ENCODE measurements around the gene MBOAT1.
"Not testable (repeated sequence)": the region's sequence is repeated elsewhere in the genome, so short reads cannot be mapped to it uniquely, and the experiment has no call there.

Gene MBOAT1

DNA sequence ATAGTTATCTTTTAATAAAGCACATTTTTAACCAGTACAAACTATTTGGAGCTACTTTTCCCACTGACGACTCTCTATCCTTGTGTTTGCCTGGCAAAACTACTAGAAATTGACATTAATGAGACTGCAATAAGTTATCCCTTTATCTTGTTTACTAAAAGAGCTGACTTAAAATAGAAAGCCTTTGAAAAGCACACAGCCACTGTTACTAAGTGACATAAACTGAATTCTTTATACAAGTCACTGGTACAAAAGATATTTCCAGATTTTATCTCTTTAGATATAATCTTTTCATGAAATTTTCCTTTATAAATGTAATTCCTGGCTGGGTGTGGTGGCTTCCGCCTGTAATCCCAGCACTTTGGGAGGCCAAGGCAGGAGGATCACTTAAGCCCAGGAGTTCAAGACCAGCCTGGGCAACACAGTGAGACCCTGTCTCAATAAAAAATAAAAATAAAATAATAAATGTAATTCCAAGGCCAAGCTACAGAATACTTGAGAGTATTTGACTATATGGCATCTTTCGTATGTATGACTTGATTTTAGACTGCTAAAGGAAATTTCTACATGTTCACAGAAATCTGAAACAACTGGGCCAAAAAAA lies 9.5 kb downstream of the MBOAT1 start:
- DNase-seq (ENCODE audit: low read depth in 2 of 2) = no peak

DNA sequence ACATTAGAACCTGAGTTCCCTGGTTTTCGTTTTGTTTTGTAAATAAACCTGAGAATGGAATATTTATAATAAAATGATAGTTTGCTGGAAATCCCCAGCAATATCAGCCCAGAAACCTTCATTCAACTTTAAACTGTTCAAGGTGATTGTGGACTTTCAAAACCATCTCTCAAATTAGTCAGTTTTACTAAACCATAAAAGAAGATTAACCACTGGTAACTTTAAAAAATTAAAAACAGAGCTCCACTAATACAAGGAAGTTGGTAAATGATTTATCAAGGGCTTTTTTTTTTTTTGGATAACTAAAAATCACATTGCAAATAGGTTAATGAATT lies 10.0 kb downstream of the MBOAT1 start:
- DNase-seq (ENCODE audit: low read depth in 2 of 2) = no peak

DNA sequence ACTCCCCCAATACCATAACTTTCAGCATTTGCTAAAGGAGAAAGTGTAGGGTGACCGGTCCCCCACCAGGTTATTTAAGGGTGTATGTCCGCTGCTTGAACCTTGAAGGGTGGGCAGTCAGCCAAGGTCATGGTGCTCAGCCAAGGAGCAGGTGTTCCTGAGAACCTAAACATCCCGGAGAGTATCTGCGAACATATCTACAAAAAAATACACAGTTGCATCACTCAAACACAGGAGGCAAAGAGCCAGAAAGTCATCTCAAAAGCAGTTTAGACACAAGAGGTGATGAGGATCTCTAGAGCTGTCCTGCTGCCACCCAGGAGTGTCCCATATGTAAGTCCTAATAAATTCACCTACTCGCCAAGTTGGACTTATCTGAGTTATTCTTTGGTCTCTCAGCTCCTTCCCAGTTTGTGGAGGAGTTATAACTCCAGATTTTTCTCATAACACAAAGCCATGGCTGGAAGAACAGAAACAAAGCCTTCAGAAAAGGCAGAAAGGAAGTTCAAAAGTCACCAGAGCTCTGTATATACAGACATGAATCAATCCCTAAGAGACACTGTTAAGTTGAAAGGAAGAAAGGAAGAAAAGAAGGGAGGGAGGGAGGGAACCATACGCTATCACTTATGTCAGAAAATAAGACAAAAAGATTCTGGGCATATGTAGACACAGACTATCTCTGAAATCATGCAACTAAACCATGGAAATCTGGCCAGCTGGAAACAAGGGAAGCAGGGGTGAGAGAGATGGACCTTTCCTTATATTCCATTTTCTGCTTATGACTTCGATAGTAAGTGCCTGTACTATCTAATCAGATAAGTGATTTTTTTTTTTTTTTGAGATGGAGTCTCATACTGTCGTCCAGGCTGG lies 11.3 kb downstream of the MBOAT1 start:
- no peak for DNase-seq (ENCODE audit: low read depth in 2 of 2)

DNA sequence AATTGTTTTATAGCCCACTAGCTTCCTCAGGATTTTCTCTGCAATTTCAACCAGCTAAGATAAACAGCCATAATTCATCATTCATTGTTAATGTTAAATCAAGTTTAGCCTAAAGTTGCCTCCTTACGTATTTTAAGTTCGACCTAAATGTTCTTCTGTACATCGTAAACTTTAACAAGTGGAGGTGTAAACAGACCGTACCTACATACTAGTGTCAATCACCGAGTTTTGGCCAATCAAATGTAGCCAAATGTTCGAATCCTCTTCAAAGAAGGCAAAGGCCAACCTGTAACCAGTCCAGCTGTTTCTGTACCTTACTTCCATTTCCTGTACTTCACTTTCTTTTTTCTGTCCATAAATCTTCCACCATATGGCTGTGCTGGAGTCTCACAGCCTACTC lies 13.5 kb downstream of the MBOAT1 start:
- DNase-seq (ENCODE audit: low read depth in 2 of 2) = no peak

DNA sequence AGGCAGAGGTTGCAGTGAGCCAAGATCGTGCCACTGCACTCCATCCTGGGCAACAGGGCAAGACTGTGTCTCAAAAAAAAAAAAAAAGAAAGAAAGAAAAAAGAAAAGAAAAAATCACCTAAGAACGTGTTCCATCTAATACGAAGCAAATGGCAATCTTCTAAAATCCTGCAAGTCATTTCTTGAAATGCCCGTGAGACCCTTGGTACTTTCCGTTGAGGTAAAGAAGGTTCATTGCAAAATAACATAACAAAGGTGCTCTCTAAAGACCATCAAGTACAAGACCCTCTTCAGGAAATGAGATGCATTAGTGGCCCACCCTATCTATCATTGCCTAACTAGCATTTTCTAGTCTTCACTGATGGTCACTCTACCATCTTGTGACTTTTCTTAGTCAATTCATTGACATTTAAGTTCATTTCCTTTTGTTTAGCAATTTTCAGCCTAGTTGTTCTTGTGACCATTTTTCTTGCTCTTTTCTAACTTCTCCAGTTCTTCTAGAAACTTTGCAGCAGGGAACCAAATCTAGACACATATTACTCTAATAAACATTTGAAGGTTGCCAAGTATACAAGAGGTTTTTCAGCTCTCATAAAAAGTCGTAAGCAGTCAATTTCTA lies 14.0 kb downstream of the MBOAT1 start:
- DNase-seq (ENCODE audit: low read depth in 2 of 2) = no peak

DNA sequence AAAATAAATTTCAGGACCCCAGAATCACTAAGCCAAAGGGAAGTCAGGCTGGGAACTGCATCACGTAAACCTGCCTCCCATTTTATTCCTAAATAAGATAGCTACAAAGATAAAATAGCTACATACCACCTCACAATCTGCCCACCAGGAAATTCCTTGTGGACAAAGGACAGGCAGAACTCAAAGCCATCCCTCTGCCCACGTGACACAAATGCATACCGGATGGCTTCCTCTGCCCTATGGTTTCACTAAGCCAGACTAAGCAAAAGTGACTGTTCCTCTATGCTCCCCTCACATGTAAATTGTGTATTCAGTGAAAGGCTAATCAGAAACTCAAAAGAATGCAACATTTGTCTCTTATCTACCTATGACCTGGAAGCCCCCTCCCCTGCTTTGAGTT lies 15.0 kb downstream of the MBOAT1 start:
- no peak for DNase-seq (ENCODE audit: low read depth in 2 of 2)

DNA sequence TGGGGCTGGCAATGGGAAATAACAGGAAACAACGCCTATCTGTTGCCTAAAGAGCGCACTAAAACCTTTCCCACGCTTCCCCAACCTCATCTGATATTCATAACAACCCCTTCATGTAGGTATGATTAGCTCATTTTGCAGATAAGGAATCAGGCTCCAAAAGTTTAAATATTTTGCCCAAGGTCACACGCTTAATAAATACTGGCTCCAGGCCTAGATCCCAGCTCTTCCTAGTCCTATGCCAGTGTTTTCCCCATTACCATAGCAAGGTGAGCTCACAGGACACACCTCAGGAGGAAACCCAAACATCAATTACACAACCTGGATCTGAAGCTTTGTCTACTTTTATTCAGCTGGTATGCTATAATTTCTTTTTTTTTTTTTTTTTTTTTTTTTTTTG lies 19.6 kb downstream of the MBOAT1 start:
- DNase-seq (ENCODE audit: low read depth in 2 of 2) = no peak

DNA sequence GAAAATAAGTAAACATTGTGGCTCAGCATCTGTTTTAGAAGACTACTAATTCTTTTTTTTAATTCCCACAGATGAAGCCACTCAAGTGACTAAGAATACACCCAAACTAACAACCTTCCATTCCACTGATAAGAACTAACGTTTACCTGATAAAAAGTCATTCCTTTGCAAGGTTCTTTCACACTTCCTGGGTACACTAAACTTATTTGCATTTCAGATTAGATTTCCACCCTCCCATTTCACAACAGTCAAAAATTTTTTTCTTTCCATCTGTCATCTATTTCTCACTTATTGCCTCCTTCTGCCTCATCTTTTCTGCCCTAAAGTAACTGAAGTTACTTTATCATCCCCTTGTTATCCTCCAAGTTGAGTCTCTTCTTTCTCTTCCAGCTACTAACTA lies 20.3 kb downstream of the MBOAT1 start:
- no peak for DNase-seq (ENCODE audit: low read depth in 2 of 2)

DNA sequence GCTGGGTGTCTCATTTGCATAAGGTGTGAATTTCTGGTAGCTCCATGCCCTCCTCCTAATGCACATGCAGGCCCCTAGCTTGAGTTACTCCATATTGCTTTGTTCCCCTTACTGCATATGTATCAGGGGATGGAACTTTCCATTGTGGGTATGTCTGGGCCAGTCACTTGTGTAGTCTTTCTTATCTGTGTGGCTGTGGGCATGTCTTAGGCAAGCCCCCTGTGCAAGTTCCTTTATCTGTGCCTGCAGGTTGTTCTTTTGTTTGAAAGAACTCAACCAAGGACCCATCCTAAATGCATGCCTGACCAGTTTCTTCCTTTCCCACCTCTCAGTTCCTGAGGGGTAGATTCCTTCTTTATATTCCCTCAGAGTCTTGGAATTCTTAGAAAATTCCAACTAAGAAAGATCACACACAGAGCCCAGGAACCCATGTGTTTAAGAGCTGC lies 23.6 kb downstream of the MBOAT1 start:
- no peak for DNase-seq (ENCODE audit: low read depth in 2 of 2)

DNA sequence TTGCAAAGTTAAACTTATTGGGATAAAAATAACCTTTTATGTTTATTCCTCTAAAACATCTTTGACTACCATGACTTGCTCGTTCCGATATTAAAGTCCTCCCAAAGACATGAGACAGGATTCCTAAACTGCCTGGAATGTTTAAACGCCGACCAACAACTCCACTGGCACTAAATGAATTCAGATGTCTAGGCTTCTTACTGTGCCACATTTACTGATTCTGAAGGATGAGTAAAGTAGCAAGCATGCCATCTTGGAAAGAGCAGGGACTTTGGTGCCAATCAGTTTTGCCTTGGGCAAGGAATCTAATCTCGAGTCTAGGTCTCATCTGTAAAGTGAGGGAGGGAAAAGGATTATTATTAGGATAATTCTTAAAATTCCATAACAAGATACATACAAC lies 25.3 kb downstream of the MBOAT1 start:
- no peak for DNase-seq (ENCODE audit: low read depth in 2 of 2)

DNA sequence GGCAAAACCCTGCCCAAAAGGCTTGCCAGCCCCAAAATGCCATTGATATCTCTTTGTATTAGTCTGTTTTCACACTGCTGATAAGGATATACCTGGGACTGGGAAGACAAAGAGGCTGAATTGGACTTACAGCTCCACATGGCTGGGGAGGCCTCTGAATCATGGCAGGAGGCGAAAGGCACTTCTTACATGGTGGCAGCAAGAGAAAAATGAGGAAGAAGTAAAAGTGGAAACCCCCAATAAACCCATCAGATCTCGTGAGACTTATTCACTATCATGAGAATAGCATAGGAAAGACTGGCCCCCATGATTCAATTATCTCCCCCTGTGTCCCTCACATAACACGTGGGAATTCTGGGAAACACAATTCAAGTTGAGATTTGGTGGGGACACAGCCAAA lies 28.6 kb downstream of the MBOAT1 start:
- no peak for DNase-seq (ENCODE audit: low read depth in 2 of 2)

DNA sequence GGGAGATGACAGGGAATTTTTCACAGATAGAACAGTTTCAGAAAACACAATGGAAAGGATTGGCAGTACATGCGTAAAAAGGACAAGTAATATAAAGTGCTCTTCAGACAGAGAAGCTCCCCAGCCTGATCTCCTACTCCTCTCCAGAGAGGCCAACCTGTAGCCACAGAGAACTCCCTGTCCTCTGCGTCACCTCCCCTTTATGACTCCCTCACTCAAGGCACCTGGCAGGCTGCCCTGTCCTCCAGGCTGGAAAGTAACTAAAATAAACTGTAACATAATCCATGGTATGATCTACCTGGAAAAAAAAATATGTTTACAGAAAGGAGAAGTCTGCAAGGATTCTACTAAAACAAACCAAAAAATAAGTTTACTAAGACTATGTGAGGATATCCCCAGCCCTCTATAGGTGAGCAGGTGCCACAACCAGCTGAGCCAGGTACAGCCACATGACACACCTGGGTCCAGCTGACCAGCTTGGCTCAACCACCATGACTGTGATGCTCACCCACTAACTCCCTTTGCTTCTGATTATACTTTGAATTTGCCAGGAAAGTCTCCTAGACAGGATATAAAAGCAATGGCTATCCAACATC lies 29.2 kb downstream of the MBOAT1 start:
- no peak for DNase-seq (ENCODE audit: low read depth in 2 of 2)

DNA sequence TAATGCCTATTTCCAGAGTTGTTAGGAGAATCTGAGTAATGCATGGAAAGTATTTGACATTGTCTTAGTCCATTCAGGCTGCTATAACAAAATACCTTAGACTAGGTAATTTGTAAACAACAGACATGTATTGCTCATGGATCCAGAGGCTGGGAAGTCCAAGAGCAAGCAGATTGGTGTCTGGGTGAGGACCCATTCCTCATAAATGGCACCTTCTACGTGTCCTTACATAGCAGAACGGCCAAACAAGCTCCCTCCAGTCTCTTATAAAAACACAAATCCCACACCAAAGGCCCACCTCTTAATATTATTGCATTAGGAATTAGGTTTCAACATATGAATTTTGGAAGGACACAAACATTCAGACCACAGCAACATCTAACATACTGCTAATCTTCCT lies 30.2 kb downstream of the MBOAT1 start:
- DNase-seq (ENCODE audit: low read depth in 2 of 2) = no peak

DNA sequence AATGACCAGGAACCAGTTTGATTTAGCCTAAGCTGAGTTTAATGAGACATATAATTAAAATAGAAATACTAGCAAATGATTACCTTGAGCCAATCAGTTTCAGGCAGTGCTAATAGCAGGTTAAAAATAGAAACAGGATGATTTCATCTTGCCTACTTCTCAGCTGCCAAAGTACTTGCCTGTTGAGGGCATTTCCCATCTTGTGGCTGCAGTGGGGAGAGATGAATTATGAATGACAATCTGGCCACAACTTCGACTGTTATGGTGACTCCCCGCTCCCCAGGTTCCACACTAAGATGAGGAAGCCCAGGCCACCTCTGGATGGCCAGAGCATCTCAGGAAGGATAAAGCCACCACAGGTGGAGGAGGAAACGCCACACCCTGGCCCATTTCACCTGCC lies 31.3 kb downstream of the MBOAT1 start:
- no peak for DNase-seq (ENCODE audit: low read depth in 2 of 2)

DNA sequence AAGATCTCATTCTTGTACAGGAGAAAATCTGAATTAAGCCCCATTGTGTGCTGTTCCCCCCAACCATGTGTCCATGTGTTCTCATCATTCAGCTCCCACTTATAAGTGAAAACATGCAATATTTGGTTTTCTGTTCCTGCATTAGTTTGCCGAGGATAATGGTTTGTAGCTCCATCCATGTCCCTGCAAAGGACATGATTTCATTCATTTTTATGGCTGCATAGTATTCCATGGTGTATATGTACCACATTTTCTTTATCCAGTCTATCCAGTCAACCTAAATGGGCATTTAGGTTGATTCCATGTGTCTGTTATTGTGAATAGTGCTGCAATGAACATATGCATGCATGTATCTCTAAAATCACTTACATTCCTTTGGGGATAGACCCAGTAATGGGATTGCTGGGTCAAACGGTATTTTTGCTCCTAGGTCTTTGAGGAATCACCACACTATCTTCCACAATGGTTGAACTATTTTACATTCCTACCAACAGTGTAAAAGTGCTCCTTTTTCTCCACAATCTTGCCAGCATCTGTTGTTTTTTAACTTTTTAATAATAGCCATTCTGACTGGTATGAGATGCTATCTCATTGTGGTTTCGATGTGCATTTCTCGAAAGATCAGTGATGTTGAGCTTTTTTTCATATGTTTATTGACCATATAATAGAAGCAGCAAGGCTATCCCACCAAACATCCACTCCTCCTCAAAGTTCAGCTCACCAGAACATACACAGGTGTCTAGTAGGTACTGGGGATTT lies 32.8 kb downstream of the MBOAT1 start:
- DNase-seq (ENCODE audit: low read depth in 2 of 2) = not testable (repeated sequence)

DNA sequence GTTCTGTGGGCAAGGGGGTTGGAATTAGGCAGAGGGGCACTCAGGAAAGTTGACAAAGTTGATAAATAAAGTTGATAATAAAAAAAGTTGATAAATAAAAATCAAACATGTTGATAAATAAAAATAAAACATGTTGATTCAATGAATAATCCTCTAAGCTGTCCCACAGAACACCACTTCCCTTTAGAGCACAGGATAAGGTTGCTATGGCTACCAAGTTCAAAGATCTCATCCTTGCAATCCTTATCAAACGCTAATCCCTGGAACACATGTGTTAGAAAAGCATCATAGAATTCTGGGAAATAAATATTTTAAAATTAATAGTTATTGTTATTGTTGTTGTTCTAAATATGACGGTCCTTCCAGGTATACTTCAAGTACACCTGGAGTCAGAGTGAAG lies 33.9 kb downstream of the MBOAT1 start:
- no peak for DNase-seq (ENCODE audit: low read depth in 2 of 2)

DNA sequence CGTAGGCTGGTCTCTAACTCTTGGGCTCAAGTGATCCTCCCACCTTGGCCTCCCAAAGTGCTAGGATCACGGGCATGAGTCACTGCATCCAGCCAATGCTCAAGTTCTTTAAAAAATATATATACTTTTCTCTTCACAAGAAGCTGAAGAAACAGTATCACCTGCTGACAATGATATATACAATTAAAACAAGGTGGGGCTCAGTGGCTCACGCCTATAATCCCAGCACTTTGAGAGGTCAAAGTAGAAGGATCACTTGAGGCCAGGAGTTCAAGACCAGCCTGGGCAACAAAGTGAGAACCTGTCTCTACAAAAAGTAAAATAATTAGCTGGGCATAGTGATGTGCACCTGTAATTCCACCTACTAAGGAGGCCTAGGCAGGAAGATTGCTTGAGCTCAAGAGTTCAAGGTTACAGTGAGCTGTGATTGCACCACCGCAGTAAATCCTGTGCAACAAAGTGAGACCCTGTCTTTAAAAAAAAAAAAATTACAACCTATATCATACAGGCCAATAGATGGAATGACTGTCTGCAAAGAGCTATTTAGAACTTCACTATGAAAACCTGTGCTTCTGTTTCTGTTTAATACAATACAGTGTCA lies 36.4 kb downstream of the MBOAT1 start:
- no peak for DNase-seq (ENCODE audit: low read depth in 2 of 2)

DNA sequence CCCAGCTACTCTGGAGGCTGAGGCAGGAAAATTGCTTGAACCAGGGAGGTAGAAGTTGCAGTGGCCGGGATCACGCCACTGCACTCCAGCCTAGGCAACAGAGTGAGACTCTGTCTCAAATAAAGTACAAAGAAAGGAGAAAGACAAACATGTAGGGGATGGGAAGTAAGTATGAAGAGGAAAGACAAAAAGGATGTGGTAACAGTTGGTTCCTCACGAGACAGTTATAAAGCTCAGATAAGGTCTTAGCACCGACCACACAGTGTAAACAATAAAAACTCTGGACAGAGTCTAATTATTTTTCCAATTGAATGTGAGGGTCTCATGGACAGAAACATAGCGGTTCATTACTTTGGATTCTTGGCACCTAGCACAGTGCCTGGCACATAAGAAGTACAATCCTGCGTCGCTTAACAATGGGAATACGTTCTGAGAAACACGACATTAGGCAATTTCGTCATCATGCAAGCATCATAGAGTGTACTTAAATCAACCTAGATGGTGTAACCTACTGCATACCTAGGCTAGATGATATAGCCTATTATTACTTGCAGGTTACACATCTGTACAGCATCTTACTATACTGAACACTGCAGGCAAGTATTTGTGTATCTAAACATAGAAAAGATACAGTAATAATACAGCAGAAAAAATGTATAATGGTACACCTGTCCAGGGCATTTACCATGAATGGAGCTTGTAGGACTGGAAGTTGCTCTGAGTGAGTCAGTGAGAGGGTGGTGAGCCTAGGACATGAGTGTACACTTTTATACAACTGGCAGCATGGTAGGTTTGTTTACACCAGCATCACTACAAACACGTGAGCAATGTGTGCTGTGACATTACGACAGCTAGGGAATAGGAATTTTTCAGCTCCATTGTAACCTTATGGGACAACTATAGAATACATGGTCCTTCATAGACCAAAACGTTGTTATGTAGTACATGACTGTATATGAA lies 38.2 kb downstream of the MBOAT1 start:
- no peak for DNase-seq (ENCODE audit: low read depth in 2 of 2)

DNA sequence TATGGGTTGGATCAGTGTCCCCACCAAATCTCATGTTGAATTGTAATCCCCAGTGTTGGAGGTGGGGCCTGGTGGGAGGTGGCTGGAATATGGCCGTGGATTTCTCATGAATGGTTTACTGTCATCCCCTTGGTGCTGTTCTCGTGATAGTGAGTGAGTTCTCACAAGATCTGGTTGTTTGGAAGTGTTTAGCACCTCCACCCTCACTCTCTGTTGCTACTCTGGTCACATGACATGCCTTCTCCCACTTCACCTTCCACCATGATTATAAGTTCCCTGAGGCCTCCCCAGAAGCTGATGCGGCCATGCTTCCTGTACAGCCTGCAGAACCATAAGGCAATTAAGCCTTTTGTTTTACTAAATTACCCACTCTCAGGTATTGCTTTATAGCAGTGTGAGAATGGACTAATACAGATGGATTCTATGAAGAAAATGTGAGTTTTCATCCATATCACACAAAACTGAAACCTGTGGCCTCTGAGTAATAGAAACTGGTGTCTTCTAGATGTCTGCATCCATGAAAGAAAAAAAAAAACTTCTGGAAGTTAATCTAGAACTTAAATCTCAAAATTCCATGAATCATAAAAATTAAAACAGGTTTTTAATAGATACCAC lies 39.3 kb downstream of the MBOAT1 start:
- DNase-seq (ENCODE audit: low read depth in 2 of 2) = no peak
